Measurements from ENCODE around the gene CLMP.
"Not testable (repeated sequence)": the region's sequence is repeated elsewhere in the genome, so short reads cannot be mapped to it uniquely, and the experiment has no call there.

Gene CLMP

DNA sequence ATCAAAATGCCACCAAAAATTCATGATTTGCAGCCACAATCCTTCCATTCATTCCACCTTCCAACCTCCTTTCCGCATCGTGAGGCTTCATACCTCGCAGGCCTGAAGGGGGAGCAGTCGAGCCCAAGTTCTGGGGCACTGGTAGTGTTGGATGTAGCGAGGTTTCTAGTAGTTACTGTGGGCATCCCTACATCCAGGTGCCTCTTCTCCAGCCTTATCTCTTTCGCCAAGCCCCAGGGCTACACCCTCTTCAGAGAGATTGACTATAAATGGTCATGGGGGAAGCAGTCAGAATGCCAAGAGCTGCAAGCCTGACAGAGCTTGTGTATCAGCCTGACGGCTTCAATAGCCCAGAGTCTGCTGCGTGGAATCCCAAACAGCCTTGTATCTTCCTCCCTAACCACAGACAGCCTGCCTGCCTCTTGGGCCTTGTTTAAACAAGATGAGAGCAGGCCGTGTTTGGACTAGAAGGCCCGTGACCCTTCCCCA lies 28.9 kb downstream of the CLMP start:
- DNase-seq, result no peak

DNA sequence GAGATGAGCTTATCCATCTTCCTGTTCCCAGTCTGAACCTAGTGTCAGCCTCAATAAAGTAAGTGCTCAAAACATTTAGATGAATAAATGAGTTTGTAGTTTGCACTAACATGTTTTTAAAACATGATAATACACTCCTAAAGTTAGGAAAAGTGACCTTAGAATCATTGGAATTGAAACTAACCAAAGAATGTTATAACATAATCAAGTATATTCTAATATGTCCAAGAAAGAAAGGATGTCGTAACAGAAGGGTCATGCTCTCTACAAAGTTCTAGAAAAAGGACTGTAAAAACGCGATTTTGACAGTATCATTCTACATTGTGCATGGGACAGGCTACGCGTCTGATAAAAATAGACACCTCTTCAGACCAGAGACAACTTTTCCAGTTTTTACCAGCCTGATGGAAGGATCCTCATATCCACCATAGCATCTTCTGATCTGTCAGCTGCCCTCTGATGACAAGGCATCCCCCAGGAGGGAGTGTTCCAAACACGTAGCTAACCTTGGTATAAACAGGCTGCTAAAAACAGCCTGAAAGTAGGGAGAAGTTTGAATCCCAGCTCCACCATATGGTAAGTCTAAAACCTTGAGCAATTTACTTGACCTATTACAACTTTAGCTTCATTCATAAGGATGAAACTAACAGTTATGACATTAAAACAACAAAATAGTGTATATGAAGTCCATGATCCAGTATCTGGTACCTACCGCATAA lies 30.2 kb downstream of the CLMP start:
- DNase-seq, result no peak

DNA sequence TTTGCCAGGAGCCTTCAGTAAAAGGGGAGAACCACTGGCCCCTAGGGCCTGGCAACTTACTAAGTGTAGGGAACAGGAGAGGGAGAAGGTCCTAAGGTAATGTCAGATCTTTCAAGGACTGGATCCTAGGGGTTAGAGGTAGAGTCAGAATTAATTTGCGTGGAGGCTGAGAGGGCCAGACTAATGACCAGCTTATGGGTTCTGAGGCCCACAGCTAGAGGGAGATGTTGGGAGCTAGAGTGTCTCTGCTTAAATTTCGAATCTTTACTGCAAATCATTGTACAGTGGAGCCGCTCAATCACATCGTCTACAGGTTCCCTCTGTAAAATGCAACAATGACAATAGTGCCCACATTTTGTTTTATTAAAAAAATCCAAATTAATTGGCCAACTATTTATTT lies 31.4 kb downstream of the CLMP start:
- DNase-seq, result no peak

DNA sequence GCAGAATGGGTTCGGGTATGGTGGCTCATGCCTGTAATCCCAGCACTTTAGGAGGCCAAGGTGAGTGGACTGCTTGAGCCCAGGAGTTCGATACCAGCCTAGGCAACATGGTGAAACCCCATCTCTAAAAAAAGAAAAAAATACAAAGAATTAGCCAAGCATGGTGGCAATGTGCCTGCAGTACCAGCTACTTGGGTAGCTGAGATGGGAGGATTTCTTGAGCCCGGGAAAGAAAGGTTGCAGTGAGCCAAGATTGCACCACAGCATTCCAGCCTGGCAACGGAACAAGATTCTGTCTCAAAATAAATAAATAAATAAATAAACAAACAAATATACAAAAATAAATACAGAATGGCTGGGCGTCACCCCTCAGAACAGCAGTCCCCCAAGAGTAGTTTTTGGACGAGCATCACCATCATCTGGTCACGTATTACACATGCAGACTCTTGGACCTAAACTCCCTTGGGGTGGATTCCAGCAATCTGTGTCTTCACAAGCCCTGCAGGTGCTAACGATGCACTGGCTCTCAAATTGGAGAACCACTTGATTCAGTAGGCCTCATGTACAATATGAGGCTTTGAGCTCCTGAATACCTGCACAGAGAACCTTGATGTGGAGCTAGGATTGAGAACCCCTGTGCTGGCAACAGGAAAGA lies 33.5 kb downstream of the CLMP start:
- no peak for DNase-seq

DNA sequence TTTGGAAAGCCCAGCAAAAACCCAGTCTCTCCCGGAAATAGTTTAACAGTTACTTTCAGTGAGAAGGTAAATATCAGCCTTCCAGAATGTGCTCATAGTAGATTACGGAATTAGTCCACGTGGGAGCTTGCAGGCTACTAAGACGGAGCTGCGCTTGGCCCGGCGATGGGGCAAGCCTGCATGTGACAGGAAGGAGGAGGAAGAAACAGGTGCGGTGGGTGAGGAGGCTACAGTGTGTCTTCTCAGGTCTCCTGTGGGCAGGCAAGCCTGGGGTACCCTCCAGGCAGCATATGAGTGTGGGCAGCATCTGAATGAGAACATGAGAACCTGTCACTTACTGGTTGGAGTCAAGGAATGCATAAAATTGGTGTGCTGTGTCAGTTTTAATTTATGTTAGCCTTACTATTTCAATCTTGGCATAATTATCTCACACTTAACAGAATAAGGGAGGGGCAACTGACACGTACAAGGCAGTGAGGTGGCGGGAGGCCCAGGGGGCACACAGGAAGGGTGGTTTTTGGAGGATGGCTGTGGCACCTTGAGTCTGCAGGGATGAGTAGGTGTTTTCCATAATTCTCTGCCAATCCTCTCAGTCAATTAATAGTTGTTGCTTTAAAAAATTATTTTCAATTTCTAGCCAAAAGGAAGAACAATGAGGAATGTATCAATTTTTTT lies 35.7 kb downstream of the CLMP start:
- DNase-seq, result no peak

DNA sequence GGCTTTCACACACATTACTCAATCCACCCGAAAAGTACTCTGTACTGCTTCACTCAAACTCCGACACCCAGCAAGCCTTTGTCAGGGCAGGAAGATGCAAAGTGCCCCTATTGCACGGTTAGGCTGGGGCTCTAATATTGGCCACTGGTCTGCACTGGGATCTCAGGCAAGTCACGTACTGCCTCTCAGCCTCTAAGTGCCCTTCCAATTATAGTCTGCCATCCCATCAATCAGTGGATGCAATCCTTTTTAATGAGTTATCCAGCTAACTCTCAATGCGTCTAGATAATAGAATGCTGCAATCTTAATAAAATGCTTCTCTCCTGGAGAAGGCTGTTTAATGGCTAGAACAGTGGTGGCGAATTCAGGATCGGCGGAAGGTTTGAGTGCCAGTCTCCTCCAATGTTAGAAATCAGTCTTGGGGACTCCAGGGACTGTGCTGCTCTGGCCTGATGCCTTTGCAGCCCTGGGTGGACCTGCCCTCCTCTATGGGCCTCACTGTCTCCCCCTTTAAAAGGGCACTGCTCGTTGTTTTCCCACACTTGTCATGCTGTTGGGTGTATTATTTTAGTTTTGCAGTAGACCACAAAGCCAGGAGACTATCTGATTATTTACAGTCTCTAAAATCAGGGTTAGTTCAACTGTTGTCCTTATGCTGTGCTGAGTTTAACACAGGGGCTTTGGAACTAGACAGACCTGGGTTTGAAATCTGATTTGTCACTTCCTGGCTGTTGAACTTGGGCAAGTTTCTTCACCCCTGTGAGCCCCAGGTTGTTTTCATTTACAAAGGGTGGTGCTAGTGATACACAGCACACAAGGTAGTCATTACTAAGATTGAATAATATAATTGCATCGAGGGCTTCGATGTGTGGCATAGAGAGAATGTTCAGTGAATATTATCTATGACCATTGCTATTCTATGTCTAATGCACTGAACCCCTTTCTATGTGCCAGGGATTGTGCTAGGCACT lies 36.7 kb downstream of the CLMP start:
- no peak for DNase-seq

DNA sequence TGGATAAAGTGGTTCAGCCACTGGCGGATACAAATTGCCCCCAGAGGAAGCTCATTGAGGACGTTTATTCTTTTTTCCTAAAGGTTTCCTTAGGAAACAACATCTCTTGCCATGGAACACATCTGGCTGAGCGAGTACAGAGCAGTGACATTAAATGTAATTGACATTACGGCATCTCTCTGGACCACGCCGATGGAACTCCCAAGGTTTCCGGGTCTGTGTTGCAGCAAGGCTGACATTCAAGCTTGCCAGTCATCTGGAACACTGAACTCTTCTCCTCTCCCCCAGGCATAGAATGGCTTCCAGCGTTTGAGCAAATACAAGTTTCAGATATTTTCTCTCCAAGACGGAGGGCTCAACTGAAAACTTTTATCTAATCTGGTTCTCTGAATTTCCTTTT lies 42.1 kb downstream of the CLMP start:
- DNase-seq, result no peak

DNA sequence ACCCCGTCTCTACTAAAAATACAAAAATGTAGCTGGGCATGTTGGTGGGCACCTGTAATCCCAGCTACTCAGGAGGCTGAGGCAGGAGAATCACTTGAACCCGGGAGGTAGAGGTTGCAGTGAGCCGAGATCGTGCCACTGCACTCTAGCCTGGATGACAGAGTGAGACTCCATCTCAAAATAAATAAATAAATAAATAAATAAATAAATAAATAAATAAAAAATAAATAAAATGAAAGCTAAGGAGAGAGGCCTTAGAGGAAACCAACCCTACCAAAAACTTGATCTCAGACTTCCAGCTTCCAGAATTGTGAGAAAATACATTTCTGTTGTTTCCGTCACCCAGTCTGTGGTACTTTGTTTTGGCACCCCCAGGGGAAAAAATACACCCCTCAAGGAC lies 42.7 kb downstream of the CLMP start:
- not testable (repeated sequence) for DNase-seq

DNA sequence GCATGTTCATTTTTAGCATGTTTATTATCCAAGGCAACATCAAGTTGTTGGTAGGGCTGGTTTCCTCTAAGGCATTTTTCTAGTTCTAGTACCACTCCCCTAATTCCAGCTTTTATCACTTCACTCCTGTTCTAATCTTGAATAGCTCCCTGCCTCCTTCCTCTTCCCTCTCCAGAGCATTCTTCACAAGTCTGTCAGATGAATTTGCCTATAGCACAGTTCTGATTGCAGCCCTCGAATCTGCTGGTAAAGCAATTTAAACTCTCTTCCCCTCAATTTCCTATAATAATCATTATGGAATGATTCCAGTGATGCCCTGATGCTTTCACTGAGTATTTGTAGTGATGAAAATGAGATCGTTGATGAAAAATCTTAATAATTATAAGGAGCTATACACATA lies 43.3 kb downstream of the CLMP start:
- DNase-seq, result no peak

DNA sequence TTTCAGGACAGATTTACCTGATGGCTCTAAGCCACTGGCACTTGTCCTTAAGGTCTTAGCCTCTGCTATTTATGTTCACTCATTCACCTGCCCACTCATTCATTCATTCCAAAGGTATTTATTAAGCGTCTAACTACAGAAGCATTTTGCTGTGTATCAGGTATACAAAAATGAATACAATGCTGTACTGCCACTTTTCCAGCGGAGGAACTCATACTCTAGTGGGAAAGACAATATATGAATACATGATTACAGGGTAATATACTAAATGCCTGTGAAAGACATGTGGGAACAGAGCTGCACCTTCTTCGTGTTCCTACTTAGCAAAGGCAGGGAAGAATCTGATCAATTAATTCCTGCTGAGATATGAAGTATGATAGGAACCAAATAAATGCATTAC lies 43.7 kb downstream of the CLMP start:
- DNase-seq, result no peak

DNA sequence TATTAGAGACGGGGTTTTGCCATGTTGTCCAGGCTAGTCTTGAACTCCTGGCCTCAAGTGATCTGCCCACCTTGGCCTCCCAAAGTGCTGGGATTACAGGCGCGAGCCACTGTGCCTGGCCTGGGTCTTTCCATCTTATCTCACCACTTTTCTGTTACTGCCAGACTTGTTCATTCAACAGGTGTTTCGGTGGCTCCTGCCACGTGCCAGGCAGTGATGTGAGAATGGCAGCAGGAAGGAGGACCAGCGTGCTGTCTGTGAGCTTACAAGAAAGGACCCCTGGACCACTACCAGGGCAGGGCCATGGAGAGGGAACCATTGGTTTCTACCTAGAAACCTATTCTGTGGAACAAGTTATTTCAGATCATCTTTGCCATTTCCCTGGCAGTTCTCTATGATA lies 44.2 kb downstream of the CLMP start:
- DNase-seq, result no peak

DNA sequence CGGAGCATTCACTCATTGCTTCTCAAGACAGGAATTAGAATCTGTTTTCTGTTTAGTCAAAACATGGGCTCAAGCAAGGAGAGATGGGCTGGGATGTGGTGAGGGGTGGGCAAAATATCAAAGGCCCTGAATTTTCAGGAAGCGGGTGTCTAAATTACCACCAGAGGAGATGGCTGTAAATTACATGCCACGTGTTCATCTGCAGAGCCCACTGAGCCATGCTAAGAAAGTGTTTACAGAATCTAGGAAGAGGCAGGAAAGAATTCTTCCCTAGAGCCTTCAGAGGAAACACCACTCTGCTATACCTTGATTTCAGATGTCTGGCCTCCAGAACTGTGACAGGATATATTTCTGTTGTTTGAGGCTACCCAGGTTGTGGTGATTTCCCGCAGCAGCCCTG lies 46.1 kb downstream of the CLMP start:
- no peak for DNase-seq

DNA sequence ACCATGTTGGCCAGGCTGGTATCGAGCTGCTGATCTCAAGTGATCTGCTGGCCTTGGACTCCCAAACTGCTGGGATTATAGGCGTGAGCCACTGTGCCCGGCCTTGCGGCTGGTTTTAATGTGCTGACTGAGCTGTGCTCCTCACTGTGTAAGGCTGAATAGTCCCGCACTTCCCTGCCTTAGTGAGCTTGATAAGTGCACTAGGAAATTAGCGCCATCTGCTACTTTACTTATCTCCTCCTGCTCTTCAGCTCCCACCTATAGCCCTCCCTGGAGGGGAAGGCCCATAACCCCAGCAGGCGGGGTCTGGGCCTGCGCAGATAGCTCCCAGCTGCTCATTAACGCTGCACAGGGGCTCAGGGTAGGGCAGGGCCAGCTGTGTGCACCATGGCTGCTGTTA lies 49.4 kb downstream of the CLMP start:
- no peak for DNase-seq

DNA sequence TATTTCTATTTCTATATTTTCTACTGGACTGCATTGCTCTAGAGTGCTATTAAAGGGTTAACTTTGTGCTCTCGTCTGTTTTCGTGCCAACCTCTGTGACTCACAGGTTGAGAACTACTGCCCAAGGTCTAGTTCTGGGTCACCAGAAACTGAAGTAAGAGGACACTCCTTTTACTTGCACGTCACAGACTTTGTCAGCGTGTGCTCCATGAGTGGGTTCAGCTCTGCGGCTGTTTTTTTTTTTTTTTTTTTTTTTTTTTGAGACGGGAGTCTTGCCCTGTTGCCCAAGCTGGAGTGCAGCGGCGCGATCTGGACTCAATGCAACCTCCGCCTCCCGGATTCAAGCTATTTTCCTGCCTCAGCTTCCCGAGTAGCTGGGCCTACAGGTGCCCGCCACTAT lies 49.8 kb downstream of the CLMP start:
- DNase-seq, result no peak

DNA sequence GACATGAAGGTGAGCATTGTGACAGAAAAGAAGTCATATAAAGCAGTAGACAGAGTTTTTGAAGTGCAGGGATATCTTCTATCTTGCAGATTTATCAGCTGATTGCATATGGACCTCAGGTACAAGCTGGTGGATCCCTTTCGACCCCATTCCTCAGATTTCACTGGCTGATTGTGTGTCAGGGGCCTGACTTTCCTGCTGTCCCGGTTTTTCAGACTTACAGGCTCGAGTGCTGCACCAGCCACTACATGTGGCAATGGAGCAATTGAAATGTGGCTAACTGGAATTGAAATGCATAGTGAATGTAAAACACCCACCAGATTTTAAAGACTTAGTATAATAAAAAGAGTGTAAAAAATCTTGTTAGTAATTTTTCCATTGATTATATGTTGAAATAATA lies 50.3 kb downstream of the CLMP start:
- DNase-seq, result no peak

DNA sequence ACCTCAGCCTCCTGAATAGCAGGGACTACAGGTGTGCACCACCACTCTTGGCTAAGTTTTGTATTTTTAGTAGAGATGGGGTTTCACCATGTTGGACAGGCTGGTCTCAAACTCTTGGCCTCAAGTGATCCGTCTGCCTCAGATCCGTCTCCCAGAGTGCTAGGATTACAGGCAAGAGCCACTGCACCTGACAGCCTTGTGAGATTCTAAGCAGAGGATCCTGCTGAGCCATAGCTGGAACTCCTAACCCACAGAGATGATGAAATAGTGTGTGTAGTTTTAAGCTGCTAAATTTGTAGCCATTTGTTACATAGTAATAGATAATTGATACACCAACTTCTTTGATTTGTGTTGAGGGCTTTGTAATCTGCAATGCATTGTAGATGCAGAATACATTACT lies 51.1 kb downstream of the CLMP start:
- no peak for DNase-seq

DNA sequence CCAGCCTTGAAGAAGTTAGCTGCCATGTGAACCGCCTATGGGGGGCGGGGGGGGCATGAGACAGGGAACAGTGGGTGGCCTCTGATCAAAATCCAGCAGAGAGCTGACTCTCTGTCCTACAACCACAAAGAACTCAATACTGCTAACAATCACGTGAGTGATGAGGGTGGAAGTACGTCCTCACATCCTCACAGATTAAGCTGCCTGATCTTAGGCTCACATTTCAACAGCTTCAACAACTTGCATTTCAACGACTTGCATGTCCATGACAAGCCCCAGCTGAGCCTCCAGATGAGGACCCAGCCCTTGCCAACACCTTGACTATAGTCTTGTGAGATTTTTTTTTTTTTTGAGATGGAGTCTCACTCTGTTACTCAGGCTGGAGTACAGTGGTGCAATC lies 51.6 kb downstream of the CLMP start:
- DNase-seq, result no peak

DNA sequence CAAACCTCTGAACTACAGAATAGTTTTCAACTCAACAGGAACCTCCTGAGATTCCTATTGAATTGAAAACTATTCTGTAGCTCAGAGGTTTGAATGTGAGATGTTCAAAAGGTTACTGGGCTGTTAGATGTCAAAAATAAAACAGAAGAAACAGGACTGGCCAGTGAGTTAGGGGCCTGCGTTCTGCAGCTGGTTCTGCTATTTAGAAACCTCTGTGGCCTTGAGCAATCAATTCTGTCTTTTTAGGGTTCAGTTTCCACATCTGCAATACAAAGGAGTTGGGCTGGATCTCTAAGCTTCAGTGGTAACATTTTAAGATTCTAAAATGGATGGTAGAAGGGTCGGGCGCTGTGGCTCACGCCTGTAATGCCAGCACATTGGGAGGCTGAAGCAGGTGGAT lies 55.8 kb downstream of the CLMP start:
- no peak for DNase-seq

DNA sequence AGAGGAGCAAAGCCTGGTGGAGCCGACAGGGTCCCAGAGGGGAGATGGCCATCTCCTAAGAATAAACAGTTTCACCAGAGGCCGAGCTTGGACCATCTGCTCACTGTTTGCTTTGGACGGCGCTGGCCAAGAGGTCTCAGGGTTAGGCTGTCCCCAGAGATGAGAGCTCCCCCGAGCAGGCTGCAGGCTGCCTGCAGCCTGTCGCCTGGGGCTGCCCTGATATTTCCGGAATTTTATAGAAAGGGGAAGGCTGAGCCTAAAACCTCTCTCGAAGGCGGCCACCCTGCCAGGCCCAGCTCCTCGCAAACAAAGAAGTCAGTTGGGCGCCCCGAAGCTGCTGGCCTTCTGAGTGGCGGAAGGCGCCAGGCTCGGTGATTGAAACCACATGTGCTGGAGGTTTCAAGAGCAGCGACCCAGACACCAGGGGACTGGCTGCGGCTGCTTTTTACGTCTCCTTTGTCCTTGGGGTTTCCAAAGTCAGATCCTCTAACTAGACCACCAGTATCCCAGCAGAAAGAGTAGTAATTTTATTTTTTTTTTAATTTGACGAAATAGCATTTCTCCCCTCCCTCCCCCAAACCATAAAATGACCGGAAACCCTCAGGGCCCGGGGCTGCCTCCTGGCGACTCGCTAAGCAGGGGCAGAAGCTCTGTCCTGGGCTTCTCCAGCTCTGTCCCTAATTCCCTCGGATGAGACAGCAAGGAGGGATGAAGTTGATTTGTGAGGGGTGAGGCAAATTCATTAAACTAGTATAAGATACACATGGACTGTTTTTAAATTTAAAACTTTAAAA lies 57.4 kb downstream of the CLMP start:
- peak; percentile 91 for DNase-seq

DNA sequence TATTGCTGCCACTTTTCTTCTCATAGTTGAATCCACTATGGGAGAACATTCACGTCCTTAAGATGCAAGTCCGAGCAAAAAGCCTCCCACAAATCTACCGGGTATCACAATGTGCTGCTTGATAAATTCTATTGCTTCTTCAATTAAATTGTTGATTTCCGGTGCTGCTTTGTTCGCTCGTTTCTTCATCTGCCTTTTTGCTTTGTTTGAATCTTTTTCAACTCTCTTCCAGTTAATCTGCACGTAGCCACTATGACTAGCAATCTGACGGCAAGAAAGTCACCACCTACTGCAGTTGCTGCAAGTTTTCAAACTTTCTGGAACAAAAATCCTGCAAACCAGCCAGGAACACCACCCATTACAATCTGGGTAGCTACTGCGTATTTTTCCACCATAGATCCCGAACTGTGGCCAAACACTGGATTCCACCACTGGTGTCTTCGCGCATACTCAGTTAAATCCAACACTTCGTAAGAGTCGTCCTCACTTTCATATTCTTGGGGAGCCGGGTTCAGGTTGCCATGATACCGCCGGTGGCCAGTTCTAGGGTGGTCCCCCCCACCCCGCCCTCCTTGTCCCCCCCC lies 59.1 kb downstream of the CLMP start:
- DNase-seq, result no peak

DNA sequence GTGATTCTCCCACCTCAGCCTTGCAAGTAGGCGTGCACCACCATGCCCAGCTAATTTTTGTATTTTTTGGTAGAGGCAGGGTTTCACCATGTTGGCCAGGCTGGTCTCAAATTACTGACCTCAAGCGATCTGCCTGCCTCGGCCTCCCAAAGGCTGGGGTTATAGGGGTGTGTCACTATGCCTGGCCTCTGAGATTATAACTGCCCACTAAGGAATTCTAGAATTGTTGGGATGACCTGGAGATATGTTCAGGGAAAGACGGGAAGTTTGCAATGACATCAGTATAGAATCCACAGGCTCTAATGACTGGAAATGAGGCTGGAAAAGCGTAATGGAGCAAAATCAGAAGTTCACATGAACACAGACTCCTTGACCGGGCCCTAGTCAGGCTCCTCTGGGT lies 62.2 kb downstream of the CLMP start:
- no peak for DNase-seq

Measured in left hindlimb (tissue), 1 donor.